Hematopoietic multipotent progenitor cell treated with erythropoietin and hydrocortisone succinate and interleukin-3 and kit ligand, for 6 days (in vitro differentiated cells): ENCODE measurements around the gene FCRL6.

Experiments used
- DNase-seq: peaks from one replicate; pipeline ENCODE4 v3.0.0-alpha.2; 2015

Gene FCRL6

DNA sequence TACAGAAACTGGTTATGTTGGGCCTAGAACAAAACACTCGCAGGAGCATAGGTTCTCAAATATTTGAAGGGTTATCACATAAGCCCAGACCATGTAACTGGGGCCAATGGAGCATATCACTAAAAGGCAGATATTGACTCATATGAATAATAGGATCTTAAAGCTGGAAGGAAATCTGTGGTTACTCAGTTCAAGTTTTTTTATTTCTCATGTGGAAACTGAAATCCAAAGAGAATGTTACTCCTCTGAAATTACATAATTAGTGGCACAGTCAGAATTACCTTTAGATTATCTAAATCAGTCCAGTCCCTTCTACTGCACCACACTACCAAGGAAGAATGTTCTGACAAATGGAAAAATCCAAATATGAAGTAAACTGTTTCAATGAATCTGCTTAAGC, 36.6 kb downstream of the FCRL6 start:
- DNase-seq = peak; percentile 51

DNA sequence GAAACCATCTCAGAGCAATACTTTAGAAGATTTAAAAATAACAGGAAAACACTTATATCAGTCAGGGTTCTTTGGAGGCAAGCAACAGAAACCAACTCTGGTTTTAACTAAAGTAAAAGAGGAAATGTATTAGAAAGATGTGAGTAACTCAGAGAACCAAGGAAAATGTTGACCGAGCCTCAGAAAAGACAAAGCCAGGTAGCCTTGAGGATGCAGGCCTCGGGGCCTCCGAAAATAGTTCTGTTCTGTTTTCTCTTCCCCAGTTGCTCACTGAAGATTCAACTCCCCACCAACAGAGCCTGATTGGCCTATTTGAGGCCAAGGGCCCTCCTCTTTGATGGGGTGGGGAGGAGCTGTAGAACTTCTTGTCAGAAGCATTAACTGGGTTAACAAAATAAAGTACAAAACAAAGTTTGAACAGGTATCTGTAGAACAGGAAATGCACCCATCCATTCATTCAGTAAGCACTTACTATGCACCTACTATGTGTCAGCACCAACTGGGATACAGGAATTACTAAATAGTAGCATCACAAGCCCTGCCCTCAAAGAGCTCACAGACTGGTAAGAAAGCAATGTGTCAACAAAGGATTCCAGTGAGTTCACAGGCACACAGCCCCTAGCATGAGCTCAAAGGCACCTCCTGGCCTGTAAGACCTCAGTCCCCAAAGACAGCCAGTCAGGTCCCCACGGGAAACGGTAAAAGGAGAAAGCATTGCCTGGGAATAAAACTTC, 37.1 kb downstream of the FCRL6 start:
- DNase-seq = no peak

- DNase-seq = no peak
These were observed 39.6 kb downstream of the FCRL6 start for GRCh38 chr1:159841749-159842148.

DNA sequence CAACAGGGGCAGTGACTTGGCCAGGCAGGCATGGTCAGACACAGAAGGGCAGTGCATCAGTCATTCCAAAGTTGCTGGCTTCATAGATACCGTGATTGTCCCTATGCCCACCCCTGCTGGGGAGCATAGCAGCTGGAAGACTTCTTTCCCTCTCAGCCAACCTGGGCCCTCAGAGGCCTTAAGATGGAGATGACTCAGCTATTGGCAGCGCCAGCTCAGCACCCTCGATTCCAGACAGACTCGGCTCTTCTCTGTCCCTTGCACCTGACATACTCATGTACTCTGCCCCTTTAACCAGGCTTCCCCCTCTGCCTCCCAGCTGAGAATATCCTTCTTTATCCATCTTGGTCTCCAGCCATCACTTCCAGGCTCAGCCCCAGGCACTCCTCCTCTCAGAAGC, 41.3 kb downstream of the FCRL6 start:
- no peak for DNase-seq

- no peak for DNase-seq
These were observed 43.8 kb downstream of the FCRL6 start for GRCh38 chr1:159845751-159846629.

DNA sequence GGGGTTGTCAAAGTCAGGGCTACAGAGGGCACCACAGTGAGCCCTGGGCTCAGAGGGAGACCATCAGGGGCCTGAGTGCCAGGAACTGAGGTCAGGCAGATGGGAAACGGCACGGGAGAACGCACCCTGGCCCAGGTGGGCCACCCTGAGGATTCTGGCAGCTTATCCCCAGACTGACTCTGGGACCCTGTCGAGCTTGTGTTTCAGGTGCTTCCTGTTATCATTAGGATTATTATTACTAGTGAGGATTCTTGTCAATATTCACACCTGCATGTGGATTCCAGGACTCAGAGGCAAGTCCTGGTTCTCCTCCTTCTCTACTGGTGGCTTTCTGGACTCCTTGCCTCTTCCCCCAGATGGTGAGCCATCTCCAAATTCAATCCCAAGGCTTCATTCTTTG, 45.1 kb downstream of the FCRL6 start:
- no peak for DNase-seq

DNA sequence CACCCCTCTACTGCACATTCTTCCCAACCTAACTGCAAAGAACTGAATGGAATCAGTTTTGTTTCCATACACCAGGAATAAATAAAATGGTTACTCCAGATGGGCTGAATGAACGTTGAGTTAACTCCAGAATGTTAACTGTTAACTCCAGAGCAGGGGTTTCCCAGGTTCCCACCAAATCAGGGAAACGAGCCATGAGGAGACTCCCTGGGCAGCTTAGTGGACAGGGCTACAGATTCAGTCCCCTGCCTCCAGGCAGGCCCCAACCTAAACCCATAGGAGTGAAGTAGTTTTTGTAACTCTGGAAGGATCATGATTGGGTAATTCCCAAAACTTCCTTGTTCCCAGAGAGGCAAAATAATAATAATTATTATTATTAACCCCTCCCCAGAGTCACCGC, 46.2 kb downstream of the FCRL6 start:
- no peak for DNase-seq

DNA sequence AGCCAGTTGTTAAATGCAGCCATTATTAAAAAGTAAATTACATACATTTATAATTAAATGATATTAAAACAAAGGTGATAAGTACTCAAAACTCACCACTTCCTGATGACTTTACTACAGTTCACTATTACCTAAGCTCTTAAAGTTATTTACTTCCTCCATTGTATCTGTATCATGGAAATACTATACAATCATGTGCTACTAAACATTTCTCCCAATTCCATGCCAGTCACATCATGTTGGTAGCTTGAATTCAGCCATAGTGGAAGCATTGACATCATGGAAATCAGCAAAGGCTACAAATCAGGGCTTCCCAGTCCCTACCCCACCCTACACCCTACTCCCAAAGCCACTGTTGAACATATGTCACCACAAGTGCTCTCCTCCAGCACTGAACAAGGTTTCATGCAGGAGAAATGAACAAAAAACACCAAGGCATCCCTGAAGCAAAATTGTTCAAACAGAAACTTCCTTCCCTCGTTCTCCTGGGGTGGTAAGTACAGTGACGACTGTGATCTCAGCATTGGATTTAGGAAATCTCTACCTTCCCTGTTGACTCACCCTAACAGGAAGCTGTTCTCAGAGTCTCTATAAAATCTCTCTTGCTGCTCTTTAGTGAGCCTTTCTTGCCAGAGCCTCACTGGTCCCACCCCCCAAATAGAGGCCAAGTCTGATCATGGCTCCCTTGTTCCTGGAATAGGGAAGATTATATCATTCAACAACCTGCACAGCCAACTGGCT, 47.6 kb downstream of the FCRL6 start:
- no peak for DNase-seq

DNA sequence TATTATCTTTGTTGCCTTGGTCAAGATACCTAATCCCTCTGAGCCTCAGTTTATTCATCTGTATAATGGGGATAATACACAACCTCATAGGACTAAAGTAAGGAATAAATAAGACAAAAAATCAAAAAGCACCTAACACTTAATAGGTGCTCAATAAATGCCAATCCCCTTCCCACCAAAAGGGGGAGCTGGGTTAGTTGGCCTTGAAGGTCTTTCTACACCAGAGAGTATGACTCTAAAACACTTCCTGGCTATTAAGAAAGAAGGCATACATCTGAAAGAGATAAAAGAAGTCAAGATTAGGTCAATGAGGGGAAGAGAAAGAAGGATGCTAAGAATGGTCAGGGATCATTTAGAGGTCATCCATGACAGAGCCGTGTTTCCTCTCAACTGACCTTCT, 49.2 kb downstream of the FCRL6 start:
- DNase-seq = peak; percentile 54

DNA sequence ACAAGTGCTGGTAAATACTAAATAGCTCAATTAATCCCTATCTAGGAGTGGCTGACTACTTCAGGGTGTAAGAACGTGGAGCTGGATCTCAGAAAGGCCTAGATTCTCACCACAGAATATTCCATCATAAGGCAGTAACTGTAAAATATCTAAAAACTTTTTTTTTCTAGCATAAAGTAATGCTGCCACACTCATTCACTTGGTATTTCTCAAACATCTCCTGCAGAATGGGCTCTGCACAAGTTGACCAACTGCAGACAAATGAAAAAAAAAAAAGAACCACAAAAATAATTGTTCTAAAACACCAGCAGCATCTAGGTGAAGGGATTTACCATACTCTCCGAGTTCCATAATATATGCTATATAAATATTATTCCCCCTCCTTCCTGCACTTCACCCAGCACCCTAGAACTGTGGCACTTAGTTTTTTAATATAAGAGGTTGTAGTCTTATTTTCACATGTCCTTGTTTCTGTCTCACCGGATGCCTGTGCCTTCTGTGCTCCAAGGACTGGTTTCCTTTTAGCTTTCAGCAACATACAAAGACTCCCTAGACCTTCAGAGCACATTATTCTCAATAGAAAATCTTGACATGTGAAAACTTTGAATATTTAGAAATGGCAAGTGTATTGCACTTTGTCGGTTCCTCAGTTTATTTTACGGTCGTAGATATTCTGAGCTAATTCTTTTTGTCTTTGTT, 51.4 kb downstream of the FCRL6 start:
- no peak for DNase-seq

- peak; percentile 67 for DNase-seq
These were observed 52.0 kb downstream of the FCRL6 start for GRCh38 chr1:159854116-159854692.

- peak; percentile 87 for DNase-seq
These were observed 52.6 kb downstream of the FCRL6 start for GRCh38 chr1:159854693-159855192.

- DNase-seq = no peak
These were observed 53.5 kb downstream of the FCRL6 start for GRCh38 chr1:159855709-159856108.

DNA sequence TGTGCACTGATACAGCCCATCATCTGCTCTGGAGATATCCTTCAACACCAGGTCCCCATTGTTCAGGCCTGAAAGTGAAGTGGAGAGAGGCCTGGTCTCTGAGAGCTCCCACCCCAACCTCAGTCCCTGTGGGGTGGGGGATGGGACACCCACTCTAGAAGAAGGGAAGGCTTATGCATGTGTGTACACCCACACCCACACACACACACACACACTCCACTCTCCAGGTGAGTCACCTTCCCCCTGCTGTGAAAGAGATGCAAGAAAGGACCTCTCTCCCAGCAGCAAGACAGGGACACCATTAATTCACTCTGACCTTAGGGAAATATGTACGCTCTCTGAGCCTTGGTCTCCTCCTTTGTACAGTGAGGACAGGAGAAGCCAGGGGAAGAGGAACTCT, 54.4 kb downstream of the FCRL6 start:
- DNase-seq = no peak

DNA sequence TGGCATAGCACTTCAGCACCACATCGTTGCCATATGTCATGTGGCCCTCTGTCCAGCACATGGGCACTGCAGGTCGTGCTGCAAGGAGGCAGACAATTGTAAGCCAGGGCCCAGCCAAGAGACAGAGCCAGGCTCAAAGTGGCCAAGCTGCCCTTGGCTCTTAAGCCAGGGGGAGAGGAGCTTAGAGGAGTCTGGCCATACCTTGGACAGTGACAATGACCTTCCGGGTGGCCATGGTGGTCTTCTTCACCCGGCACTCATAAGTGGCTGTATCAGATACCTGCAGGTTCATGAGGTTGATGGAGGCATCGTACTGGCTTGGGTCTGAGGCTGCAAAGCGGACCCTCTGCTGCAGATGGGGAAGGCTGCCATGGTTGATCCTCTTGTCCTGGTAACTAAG, 55.7 kb downstream of the FCRL6 start:
- DNase-seq = no peak

DNA sequence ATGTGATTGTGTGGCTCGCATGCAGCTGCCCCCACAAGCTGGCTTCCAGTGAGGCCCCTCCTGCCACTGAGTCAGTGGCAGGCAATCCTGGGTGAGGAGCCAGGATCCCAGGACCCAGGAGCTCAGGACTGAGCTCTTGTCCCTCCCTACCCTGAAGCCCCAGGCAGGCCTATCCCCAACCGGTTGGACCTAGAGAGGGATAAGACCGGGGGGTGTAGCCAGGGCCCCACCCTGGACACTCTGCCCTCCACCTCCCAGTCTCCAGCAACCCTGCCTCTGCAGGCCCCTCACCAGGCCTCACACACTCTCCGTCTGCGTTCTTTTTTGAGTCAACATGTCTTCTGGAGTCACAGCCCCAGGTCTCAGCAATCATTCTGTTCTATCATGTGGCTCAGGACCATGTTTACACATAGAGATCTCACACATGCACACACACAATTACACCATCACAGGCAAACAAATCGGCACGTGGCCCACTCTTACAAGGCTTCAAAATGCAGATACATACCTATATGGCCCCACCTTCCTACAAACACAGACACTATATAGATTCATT, 57.7 kb downstream of the FCRL6 start:
- no peak for DNase-seq

- DNase-seq = no peak
These were observed 58.3 kb downstream of the FCRL6 start for GRCh38 chr1:159860456-159860855.

GRCh38 chr1:159861218-159861617, 59.1 kb downstream of the FCRL6 start:
- no peak for DNase-seq

DNA sequence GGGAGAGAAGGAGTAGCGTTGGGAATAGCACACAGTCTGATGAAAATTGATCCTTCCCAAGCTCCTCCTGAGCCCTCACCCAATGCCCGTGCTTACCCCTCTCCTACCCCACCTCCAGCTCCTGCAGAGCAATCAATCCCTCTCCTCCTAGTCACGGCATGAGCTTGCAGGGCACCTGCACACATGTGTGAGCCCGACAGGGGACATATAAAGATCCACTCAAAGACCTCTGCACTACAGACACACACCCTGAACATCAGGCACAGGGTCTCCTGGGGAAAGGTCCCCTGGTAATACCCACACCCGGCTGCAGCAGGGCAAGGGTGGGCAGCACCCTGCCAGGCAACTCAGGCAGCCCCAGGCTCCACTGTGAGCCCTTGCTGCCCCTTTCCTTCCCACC, 59.9 kb downstream of the FCRL6 start:
- DNase-seq = no peak

GRCh38 chr1:159862557-159862956, 60.4 kb downstream of the FCRL6 start, which contains the start of gene VSIG8:
TSS of gene VSIG8 (minus strand) at chr1:159862657. CDS start at chr1:159862521, 136 bp downstream.
- DNase-seq = no peak

- DNase-seq = no peak
These were observed 62.1 kb downstream of the FCRL6 start for GRCh38 chr1:159864262-159864661.
